HuH-7 (cell line): ENCODE results near the gene AGO3.
A peak's percentile ranks its signal among the peaks of the same experiment; 100 is the strongest.
"Not testable (repeated sequence)": the region's sequence is repeated elsewhere in the genome, so short reads cannot be mapped to it uniquely, and the experiment has no call there.

ENCODE experiments used
- DNase-seq: peaks from one replicate; pipeline ENCODE4 v3.0.0; 2011; ENCODE audit warnings: low spot score

The AGO3 gene

DNA sequence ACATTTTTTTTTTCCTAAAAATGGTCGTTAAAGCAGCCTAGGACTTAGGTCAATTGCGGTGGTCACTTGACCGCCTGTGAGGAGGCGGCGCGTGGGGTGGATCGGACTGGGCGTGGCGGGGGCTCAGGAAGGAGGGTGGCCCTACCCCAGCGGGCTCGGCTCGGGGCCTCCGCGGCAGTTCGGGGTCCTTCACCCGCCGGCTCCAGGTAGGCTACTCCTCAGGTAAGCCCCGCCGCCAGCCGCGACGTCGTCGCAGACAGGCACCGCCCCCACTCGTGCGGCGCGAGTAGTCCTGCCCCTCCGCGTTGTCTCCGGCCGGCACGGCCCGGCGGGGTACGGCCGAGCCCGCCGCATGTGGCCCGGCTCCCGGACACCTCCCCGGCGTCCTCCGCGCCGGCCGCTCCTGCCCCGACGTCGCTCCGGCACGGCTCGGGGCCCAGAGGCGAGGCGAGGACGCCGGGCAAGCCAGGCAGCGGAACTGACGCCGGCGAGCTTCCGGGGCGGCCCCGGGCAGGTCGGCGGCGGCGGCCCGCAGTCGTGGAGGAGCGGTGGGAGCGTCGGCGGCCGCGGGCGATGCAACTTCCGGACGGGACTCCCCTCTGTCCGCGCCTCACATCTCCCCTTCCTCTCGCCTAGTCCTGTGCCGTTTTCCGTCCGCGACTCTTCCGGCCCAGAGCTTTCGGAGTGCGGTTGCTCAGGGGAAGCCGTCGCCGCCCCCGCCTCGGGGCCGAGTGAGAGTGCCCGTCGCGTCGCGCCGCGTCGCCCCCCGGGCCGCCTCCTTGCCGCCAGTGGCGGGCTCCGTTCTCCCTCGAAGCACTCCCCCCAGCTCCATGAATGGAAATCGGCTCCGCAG, at the start of gene AGO3:
Gene AGO3 (plus strand): TSS at position 513 of the 853 bp plus-strand sequence. CDS start 322 bp downstream, at position 835.
- peak; percentile 78 for DNase-seq

DNA sequence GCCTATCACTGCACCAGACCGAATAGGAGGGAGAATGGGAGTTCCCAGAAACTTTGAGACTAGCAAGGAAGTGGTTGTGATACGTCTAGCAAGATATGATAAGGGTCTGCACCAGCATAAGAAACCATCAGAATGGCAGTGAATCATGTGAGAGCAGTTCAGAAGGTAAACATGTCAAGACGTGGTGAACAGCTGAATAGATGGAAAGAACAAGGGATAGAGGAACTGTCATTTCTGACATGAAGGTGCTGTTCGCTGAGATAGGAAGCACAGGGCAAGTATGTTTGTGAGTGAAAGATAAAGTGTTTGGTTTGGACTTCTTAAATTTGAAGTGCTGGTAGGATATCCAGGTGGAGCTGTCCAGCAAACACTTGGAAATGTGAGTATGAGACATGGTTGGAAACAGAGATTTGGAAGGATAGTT, 49.0 kb upstream of the AGO3 start:
- DNase-seq = no peak

DNA sequence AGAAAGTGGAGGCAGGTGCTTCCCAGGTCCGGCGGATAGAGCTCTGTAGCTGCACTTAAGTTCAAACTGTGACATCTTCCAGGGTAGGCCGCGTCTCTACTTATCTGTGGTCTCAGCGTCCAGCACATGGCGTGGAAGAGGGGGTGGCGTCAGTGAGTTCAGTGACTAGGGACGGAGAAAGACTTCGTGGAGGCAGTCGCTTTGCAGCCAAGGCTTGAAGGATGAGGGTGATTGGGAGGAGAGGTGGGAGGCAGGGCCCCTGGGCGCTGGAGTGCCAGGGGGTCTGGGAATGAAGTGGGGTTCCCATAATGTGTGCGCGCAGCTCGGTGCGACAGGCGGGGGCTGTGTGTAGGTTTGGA, 48.3 kb upstream of the AGO3 start:
- no peak for DNase-seq

DNA sequence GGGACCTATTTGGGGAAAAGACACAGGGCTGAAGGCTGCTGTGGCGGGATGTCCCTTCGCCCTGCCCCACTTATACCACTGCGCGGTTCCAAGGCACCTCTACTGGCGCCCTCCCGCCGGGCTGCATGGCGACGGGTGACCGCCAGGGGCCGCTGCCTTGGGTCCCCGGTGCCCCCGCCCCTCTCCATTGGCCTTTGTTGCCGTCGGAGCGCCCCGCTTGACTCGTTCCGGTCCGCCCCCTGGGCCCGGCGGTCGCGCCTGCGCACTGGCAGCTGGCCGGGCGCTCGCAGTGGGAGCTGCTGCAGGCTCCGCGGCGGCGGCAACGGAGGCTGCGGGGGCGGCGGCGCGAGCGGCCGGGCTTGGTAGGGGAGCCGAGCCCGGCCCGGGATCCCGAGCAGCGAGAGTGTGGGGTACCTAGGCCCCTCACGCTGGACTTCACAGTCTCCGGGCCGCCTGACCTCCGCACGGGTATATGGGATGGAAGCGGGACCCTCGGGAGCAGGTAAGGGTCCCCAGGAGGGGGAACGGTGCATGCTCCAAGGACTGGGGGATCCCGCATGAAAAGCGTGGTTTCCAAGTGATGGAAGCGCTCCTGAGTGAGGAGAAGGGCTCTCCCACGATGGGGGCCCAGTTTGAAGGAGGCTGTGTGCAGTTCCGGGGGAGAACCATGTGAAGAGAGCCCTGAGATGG, 47.8 kb upstream of the AGO3 start, which contains the start of gene AGO1:
Gene AGO1 (plus strand): TSS at position 265 of the 690 bp plus-strand sequence. CDS start 213 bp downstream, at position 478.
- DNase-seq = peak; percentile 92

DNA sequence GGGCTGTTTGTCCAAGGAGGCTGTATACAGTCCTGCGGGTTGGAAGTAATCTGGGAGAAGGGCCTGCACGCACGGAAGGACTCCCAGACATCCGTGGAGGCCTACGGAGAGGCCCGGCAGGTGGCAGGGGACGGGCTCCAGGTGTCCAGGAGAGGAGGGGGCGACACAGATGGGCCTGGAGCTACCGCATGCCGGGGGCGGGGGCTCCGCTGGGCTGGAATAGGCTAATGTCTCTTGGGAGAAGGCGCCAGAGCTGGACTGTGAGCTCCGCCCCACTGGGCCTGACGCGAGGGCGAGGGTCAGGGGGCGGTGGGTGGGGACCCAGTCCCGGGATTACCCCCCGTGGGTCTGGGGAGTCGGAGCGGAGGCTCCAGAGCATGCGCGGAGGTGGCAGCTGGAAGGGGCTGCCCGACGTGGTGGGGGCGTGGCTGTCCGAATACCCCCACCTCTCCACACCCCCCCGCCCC, 47.2 kb upstream of the AGO3 start:
- peak; percentile 62 for DNase-seq

DNA sequence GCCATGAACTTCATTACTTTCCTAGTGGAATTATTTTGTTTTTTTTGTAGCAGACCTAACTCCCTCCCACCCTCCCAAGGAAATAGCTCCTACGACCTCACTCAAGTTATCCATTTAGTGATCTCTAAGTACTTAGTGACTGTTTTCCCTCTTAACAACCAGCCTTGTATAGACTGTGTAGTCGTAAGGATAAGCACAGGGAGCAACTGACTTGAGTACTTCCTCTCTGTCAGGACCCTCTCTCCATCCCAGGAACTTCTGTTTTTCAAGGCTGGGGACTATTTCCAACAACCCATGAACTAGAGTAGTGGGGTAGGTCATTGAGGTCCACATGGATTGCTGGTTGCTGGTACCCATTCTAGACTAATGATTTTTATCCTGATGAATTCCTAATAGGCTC, 46.0 kb upstream of the AGO3 start:
- no peak for DNase-seq

DNA sequence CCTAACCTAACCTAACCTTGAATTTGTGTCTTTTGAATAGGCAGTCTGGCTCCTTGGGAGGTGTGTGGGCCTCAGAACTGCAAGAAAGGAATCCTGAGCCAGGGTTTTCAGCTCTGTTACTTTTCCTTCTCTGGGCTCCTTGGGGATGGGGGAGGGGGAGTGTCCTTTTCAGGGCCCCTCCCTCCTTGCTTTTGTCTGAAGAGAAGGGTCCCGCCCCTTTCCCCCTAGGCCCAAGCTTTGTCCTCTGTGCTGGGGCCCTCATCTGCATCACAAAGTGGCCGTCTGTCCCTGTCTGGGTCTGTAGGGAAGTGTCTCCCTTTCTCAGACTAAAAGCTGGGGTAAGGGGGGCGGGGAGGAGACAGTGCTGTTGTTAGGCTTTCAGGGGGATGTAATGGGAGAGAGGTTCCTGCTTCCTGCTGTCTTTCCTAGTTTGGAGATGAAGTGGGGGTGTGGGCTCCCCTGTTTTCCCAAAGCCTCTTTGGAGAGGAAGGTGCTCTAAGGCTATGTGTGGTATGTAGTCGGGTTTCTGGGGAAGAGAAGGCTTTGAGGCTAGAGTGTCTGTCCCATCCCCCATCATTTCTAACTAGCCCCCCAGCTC, 44.8 kb upstream of the AGO3 start:
- DNase-seq = no peak

DNA sequence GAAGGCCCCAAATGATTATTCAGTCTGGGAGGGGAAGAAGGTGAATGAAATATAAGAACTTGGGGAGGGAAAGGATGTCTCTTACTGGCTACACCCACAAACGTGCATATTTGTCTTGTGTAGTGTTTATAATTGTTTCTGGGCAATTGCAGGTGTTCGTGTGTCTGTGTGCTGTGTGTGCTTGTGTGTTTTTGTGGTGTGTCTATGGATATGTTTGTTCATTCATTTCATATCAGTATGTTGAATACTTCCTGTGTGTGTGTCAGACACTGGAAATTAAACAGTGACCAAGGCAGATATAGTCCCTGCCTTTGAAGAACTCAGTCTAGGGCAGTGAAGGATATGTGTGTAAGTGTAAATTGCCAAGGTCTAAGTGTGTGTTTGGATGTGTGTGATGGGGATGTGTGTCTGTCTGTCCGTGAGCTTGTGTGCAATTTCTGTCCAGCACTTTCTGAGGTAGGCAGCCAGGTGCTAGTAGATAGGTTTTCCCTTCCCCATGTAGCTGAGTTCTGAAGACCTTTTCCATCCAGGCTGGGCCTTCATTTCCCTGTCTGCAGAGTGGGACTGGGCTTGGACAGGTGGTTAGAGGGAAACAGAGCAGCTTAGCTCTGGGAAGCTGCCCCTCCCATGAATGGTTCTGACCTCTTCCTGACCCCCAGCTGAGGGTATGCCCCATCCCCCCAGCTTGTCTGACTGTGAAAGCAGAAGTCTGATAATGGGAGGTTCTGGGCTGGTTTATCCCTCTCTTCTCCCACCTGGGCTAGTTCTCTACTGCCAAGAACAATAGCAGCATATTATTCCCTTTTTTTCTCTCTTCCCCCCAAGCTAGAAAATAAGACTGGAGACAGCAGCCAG, 44.1 kb upstream of the AGO3 start:
- DNase-seq = no peak

DNA sequence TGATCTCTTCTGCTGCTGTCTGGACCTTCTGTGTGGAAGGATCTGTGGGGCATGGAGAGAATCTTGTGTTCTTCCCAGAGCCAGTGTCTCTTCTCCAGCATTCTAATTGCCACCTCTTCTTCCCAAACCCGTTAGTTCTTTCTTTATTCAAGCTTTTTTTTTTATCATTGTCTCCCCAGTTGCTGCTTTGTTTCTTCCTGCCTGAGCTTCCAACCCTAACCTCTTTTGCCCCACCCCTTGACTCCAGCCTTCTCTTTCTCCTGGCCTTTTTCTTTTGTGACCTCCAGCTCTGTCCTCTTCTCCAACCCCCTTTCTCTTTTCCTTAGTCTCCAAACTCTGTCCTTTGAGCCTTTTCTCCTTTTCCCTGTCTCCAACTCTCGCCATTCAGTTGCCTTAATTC, 43.4 kb upstream of the AGO3 start:
- no peak for DNase-seq

DNA sequence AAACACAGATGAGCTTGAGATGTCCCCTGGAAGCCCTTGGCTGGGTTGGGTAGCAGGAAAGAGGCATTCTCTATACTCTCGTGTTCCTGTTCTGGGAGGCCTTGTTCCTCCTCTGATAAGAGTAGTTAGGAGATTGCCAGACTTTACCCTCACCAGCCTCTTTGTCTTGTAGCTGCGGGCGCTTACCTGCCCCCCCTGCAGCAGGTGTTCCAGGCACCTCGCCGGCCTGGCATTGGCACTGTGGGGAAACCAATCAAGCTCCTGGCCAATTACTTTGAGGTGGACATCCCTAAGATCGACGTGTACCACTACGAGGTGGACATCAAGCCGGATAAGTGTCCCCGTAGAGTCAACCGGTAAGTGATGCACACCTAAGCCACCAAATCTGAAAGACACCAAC, 42.6 kb upstream of the AGO3 start:
- no peak for DNase-seq

DNA sequence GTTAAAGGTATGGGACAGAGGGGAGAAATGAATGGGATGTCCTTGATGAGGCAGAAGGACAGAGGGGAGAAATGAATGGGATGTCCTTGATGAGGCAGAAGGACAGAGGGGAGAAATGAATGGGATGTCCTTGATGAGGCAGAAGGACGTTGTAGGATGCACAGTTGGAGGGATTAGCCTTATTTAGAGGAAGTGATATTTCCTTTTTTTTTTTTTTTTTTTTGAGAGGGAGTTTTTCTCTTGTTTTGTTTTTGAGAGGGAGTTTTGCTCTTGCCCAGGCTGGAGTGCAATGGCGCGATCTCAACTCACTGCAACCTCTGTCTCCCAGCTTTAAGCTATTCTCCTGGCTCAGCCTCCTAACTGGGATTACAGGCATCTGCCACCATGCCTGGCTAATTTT, 41.9 kb upstream of the AGO3 start:
- DNase-seq = not testable (repeated sequence)

DNA sequence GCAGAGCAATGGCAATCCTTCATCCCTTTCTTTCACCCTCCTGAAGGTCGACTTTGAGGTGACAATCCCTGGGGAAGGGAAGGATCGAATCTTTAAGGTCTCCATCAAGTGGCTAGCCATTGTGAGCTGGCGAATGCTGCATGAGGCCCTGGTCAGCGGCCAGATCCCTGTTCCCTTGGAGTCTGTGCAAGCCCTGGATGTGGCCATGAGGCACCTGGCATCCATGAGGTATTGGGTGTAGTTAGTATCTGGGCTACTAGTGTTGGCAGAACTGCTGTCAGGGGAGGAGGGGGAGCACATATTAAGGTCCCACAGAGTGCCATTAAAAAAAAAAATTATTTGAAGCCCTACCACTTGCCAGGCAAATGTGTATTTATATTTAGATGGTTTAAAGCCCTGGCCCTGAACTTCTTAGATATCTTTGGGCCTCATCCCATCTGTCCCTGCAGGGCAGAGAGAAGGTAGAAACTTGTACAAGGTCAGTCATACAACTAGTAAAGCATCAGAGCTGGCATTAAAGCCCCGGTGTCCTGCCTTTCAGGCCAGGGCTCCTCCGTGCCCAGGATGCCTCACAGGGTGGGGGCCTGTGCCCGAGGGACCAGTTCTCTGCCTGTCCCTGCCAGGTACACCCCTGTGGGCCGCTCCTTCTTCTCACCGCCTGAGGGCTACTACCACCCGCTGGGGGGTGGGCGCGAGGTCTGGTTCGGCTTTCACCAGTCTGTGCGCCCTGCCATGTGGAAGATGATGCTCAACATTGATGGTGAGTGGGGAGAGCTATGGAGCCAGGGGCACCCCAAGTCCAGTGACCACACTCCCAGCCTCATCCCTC, 37.6 kb upstream of the AGO3 start:
- no peak for DNase-seq

DNA sequence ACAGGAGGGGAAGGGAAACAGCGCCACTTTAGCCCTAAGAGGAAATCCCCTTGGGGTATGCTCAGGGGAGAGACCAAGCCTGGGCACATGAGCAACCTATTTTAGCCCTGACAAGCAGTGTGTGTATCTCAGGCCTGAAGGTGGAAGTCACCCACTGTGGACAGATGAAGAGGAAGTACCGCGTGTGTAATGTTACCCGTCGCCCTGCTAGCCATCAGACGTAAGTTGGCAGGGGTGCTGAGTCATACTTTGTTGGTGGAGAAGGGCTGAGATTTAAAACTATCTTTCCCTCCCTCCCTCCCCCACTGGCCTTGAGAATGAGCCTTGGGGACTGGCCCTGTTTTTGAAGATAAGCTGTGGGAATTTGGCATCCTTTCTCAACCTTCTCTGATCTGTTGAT, 36.7 kb upstream of the AGO3 start:
- no peak for DNase-seq

DNA sequence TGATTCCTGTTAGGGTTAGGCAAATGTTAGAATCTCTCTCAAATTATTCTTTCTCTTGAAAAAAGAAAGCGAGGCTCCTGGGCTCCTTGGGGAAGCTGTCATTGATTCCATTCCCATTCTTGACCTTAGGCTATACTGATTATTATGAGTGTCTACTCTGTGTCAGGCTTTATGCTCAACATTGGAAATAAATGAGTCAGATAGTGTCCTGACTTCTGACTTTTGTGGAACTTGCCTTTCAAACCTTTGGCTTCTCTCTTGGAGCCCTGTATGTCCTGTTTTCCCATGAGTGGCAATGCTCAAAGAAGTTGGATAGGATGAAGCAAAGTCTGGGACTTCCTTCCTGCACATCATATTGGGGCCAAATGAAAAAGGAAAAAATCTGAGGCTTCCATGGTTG, 36.2 kb upstream of the AGO3 start:
- no peak for DNase-seq

DNA sequence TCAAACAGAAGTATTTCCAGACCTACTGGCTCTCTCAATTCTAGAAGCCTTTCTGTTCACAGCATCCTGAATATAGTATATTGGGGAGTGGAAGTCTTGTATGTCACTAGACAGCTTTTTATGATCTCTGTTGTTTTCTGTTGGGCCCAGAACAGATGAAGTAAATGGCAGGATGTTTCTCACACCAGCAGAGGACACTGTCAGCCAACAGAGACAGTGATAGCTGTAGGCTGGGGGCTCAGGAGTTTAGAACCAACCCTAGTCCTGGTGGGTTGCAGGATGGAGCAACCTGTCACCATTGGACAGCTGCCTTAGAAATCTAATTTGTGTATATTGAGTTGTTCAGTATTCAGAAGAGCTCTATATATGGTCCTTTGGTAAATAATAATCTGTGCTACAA, 31.0 kb upstream of the AGO3 start:
- no peak for DNase-seq

DNA sequence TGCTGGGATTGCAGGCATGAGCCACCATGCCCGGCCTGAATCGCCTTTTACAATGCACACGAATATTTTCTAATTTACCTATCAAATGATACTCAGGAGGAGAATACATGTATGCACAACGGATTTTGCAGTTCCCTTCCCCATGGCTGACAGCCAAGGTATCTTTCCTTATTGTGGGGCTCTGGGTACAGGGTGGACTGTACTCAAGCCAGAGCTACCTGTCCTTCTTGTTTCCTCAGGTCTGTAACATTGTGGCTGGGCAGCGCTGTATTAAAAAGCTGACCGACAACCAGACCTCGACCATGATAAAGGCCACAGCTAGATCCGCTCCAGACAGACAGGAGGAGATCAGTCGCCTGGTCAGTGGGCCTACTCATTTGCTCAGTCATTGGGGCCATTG, 29.7 kb upstream of the AGO3 start:
- DNase-seq = no peak

DNA sequence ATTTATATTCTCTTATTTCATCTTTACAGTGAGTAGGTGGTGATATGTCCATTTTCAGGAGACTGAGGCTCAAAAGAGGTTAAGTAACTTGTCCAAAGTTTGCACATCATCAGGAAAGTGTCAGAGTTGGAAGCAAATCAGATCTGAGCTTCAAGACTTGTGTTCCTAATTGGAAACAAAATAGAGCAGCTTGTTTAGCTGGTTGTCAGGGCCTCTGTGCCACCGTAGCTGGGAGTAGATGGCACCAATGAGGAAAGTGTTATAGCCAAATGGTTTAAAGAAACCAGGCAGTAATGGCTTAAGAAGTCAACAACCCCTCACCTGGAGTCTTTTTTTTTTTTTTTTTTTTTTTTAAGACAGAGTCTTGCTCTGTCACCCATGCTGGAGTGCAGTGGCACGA, 28.2 kb upstream of the AGO3 start:
- no peak for DNase-seq

DNA sequence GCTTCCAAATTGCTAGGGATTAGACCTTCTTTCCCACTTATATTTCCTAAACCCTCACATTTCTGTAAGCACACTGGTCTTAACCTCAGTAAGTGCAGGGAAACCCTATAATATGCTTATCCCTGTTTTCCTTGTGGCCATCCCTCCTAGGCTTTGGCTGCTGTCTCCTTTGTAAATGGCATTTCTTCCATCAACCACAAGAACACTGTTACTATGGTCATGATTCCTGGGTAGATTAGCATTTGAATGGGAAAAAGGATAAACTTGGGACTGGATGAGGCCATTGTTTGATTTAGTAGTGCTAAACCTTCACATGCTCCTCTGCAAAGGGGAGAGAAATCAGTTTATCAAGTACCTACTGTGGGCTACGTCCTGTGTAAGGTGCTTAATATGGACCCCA, 16.2 kb upstream of the AGO3 start:
- no peak for DNase-seq

DNA sequence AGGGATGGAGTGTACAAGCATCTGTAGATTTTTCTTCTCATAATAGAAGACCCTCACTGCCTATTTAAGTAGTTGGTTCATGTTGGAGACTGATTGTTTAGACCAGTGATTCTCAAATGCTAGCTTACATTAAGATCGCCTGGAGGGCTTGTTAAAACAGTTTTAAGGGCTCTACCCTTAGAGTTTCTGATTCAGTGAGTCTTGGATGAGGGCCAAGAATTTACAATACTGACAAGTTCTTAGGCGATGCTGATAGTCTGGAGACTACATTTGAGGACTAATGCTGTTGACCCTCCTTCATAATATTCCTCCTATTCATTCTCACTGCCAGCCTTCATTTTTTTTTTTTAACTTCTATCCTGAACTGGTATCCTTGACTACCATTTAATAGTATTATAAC, 15.2 kb upstream of the AGO3 start:
- no peak for DNase-seq

DNA sequence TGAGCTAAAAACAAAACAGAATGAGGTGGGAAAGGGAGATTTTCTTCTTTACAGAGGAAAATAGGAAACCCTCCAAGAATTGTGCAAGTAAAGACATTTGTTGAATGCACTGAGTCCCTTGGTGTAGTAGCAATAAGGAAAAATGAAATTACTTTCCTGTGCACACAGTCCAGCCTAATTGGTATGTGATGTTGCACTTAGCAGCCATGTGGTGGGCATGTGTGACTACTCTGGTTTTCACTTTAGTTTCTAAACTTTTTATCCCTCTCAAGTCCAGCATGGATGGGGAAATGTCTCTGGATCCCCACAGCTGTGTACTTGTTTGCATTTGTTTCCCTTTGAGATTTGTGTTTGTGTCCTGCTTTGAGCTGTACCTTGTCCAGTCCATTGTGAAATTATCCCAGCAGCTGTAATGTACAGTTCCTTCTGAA, 7.1 kb upstream of the AGO3 start:
- no peak for DNase-seq

DNA sequence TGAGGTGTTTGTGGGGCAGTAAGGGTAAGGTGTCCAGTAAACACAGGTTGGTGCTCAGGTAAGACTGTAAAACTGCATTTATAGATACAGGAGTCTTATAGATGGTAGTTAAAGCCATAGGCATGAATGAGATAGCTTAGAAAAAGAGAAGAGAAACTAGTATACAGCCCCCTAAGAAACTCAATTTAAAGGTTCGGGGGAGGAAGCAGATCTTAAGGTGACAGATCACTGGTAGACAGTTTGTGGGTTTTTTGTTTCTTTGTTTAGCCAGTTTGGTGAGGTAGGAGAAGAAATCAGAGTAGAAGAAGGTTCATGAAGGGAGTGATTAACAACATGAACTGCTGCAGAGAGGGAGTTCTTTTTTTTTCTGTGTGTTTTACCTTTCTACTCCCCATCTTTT, 6.1 kb upstream of the AGO3 start:
- no peak for DNase-seq
